Activated CD8-positive, alpha-beta memory T cell treated with anti-CD3 and anti-CD28 coated beads for 48 hours (primary cell): Measurements from ENCODE around the gene KRTAP5-3.
A peak's percentile ranks its signal among the peaks of the same experiment; 100 is the strongest.
"Not testable (repeated sequence)": the region's sequence is repeated elsewhere in the genome, so short reads cannot be mapped to it uniquely, and the experiment has no call there.

ENCODE experiments used
- DNase-seq, 3 experiments: peaks; one replicate each; pipeline ENCODE4 v3.0.0-alpha.2; 2020; ENCODE audit warnings: low read depth in 2 of 3, low spot score in 2 of 3

The KRTAP5-3 gene

GRCh38 chr11:1608363-1608762 lies at the start of gene KRTAP5-3:
KRTAP5-3 (minus strand) TSS chr11:1608463; CDS start chr11:1608385, 78 bp downstream.
- no peak for DNase-seq

DNA sequence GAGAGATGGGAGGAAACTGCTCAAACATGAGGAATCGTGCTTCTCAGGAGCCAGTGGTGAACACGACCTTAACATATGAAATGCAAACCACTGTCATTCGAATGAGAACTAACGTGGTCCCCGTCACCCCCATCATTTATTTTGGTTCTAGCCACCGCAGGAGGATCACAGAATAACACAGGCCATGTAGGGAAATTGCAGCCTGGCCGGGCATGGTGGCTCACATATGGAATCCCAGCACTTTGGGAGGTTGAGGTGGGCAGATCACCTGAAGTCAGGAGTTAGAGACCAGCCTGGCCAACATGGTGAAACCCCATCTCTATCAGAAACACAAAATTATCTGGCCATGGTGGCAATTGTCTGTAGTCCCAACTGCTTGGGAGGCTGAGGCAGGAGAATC lies 48.4 kb upstream of the KRTAP5-3 start:
- no peak for DNase-seq

DNA sequence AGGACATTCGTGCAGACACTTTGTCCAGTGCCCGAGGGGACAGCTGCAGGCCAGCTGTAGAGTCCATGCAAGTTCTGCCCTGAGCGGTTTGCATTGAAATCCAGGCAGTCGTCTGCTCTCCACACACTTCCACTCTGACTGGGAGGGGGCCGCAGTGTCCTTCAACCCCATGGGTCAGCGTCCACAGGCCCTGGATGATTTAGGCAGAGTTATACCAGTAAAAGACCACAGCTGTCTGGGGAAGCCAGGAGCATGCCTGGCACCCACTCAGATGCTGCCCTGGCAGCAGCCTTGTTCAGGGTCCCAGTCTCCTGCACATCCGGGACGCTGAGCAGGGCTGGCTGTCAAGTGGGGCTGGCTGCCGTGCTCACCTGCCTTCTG lies 47.8 kb upstream of the KRTAP5-3 start:
- no peak for DNase-seq

GRCh38 chr11:1655168-1656060 lies 47.2 kb upstream of the KRTAP5-3 start:
- DNase-seq, result no peak

- no peak for DNase-seq
Measured at GRCh38 chr11:1654388-1655167, 46.3 kb upstream of the KRTAP5-3 start.

- no peak for DNase-seq
Measured at GRCh38 chr11:1653541-1654387, 45.5 kb upstream of the KRTAP5-3 start.

DNA sequence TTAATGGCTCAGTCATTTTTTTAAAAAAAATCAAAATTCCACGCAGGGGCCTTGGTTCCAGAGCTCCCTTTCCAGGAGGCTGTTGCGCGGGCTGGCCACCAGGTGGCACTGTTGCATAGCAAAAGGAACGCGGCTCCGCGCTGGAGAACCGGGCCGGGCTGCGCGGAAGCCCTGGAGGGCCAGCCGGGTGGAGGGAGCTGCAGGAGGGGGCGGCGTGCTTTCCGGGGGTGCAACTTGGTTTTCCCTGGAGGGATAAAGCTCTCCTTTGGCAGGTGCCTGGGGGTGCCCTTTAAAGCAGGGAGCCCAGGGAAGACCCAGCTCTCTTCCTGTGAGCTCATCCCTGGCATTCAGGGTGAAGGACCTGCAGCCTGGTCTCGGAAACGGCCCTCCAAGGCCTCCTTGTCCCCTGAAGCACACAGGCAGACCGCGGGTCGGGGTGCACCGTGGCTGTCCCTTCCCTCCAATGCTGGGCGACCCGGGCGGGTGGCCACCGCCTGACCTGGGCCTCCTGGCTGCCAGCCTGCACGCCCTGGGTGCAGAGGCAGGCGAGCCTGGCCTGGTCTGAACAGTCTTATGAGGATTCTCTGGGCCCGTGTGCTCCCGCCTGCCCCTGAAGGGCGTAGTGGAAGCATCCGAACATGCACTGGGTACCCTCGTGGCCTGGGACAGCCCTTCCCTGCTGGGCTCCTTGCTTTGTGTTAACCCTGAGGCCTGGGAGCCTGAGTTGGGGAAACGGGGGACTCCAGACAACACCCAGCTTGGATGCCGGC lies 44.7 kb upstream of the KRTAP5-3 start:
- peak; percentile 43 to 84 (median 73) for DNase-seq

GRCh38 chr11:1652442-1652770 lies 44.1 kb upstream of the KRTAP5-3 start:
- no peak for DNase-seq

DNA sequence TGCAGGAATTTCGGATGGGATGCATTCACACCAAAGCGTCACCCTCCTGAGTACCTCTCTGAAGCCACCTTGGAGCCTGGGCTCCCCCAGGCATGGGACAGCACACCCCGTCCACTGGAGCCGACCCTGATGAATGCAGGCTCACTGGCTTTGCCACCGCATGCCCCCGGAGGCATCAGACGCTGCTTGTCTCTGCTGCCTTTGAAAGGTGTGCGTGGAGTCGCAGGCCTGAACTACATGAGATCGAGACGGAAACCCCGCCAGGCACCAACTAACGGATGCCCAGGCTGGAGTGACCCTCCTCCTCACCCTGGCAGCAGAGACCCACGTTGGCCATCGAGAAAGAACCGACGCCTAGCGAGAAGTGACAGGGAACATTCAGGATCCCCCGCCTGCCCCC lies 43.8 kb upstream of the KRTAP5-3 start:
- no peak for DNase-seq

DNA sequence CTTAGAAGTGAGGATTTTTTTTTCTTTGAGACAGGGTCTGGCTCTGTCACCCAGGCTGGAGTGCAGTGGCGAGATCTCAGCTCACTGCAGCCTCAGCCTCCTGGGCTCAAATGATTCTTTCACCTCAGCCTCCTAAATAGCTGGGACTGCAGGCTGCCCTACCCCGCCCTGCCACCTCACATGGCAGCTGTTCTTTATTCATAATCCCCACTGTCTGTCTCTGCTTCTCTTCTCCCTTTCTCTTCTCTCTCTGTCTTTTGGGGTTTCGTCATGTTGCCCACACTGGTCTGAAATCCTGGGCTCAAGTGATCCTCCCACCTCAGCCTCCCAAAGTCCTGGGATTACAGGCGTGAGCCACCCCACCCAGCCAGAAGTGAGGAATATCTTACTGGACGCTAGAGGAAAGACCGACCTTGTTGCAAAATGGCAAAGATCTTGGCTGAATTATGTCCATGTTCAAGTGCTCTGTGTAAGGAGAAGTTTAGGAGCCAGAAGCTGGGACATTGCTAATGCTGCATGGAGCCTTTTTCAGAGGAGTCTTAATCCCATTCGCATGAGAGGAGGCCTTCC lies 43.2 kb upstream of the KRTAP5-3 start:
- DNase-seq, result no peak

DNA sequence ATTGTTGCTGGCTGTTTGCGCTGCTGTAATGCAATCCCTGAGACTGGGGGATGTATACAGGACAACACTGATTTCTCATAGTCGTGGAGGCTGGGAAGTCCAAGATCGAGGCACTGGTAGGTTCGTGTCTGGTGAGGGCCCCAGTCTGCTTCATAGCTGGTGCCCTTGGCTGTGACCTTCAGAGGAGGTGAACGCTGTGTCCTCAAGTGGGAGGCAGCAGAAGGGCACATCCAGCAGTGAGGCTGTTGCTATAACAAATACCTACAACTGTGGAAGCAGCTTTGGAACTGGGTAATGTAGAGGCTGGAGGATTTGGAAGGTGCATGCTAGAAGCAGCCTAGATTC lies 42.6 kb upstream of the KRTAP5-3 start:
- no peak for DNase-seq

GRCh38 chr11:1650034-1650917 lies 42.0 kb upstream of the KRTAP5-3 start:
- no peak for DNase-seq

DNA sequence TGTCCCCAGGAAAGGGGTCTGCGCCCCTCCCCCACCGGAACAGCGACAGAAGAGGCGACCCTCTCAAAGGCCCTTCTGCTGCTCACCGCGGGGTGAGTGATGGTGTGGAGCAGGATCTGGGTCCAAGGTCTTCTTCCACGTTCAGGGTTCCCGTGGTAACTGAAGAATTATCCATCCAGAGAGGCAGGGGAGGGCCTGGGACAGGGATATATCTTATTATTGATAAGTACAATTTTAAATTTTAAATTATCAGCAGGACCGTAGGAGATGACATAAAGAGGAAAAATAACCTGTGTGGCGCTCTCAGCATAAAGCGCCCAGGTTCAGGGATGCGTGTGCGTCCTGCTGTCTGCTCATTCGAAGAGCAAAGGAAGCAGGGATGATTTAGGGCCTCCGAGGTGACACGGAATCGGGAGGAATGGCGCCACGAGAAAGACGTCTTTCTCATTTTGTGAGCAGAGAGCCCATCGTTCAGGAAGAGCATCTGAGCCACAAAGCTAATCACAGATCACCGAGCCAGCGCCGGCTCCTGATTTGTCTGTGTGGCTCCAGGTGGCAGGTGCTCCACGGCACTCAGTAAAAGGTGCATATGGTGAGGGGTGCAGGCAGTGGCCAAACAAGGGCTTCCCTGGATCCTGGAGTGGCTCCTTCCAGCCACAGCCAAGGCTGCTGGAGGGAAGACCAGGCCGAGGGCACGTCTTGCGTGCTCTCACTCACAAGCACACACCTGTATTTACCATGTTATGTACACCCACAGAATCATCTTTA lies 40.6 kb upstream of the KRTAP5-3 start:
- no peak for DNase-seq

- no peak for DNase-seq
Measured at GRCh38 chr11:1647901-1648652, 39.8 kb upstream of the KRTAP5-3 start.

- not testable (repeated sequence) for DNase-seq
Measured at GRCh38 chr11:1646540-1646939, 38.3 kb upstream of the KRTAP5-3 start.

GRCh38 chr11:1645357-1645821 lies 37.1 kb upstream of the KRTAP5-3 start:
- no peak for DNase-seq

- DNase-seq, result no peak
Measured at GRCh38 chr11:1644601-1645356, 36.5 kb upstream of the KRTAP5-3 start.
